Panc1 (cell line): ENCODE measurements around the gene OR51I2. TPM values are rescaled to one million over a fixed set of nuclear protein-coding genes. Genes with fewer than 3 reads are reported as not detected.

Source experiments
- ATAC-seq: fragments of 200-7000 bp; cut with Tn5 transposase; 2 replicates; pipeline ENCODE4 v1.9.1; 2020; ENCODE audit warnings: mild to moderate bottlenecking, moderate library complexity
- BruUV-seq: library from RNA; stranded (reverse); fragments of 400-500 nt; replicated peaks from 2 replicates; lab custom pipeline; 2021; lab: Mats Ljungman, UMichigan
- CTCF ChIA-PET: fragments of 300-600 bp; sonication (Branson Sonifier 250); formaldehyde crosslinking; loops from one replicate; lab custom pipeline; 2022; ENCODE audit warnings: antibody characterized with exemption; lab: Charles Lee
- POLR2A ChIA-PET: fragments of 300-600 bp; sonication (Branson Sonifier 250); formaldehyde crosslinking; loops from one replicate; lab custom pipeline; 2022; ENCODE audit warnings: antibody characterized with exemption; lab: Charles Lee
- DNase-seq: peaks from one replicate; pipeline ENCODE4 v3.0.0-alpha.2; 2010; ENCODE audit warnings: low read depth, low spot score
- H3K27ac ChIP-seq: 2 replicates; pipeline ENCODE4 v1.5.1; 2011; ENCODE audit warnings: mild to moderate bottlenecking, low read length, inconsistent platforms
- H3K27me3 ChIP-seq: fragments of 200-500 bp; sonication (Bioruptor generic); 2 replicates; pipeline ENCODE4 v1.6.0; 2014; ENCODE audit warnings: low read length, inconsistent platforms; ENCODE audit not compliant: control insufficient read depth, insufficient read depth
- H3K36me3 ChIP-seq: fragments of 200-500 bp; sonication (Bioruptor generic); 2 replicates; pipeline ENCODE4 v1.5.1; 2014; ENCODE audit warnings: inconsistent platforms, mild to moderate bottlenecking, low read length, moderate library complexity; ENCODE audit not compliant: control insufficient read depth, insufficient read depth
- H3K4me1 ChIP-seq: 2 replicates; pipeline ENCODE4 v1.5.1; 2011; ENCODE audit warnings: inconsistent platforms, mild to moderate bottlenecking, low read length, moderate library complexity; ENCODE audit not compliant: control insufficient read depth, insufficient read depth
- H3K4me3 ChIP-seq, 2 experiments: 2 replicates each; pipeline ENCODE4 v1.5.1; 2011 to 2012; ENCODE audit warnings: low read depth in 2 of 2, low read length in 2 of 2, mild to moderate bottlenecking in 2 of 2, inconsistent platforms in 1 of 2, moderate library complexity in 1 of 2
- H3K9me3 ChIP-seq: fragments of 200-500 bp; sonication (Bioruptor generic); 2 replicates; pipeline ENCODE4 v1.5.1; 2014; ENCODE audit warnings: low read depth, mild to moderate bottlenecking, inconsistent platforms, low read length, moderate library complexity; ENCODE audit not compliant: control insufficient read depth, insufficient read depth
- POLR2AphosphoS5 ChIP-seq: IDR thresholded peaks from 2 replicates; pipeline ENCODE4 v1.6.1; 2012; ENCODE audit warnings: mild to moderate bottlenecking, low read depth, low read length, moderate library complexity
- SIN3A ChIP-seq: IDR thresholded peaks from 2 replicates; pipeline ENCODE4 v1.6.1; 2012; ENCODE audit warnings: low read depth, mild to moderate bottlenecking, low read length, moderate library complexity, borderline replicate concordance; ENCODE audit not compliant: insufficient read depth
- TCF7L2 ChIP-seq: IDR thresholded peaks from 2 replicates; pipeline ENCODE4 v1.6.1; 2011; ENCODE audit warnings: mild to moderate bottlenecking, low read depth, low read length, inconsistent platforms
- in situ Hi-C: cut with HindIII; loops from 2 replicates; pipeline ENCODE4 v1.10.0; 2016; ENCODE audit warnings: low sequenced_read_pairs, low pct_unique_long_range_greater_than_20kb
- intact Hi-C: fragments of 100-400 bp; cut with micrococcal nuclease; formaldehyde crosslinking; loops from one replicate; pipeline ENCODE4 v1.10.0; 2022; ENCODE audit not compliant: unreplicated experiment
- total RNA-seq: library from RNA; stranded (reverse); gene quantifications from one replicate; pipeline ENCODE4 v1.2.1, GENCODE V29; 2021; ENCODE audit not compliant: unreplicated experiment
- TF ChIP-seq, protein P1 (sequence below): fragments of 450-650 bp; IDR thresholded peaks from 2 replicates; pipeline ENCODE4 v1.5.1; 2017; ENCODE audit warnings: mild to moderate bottlenecking
- TF ChIP-seq, protein P2 (sequence below), 2 experiments: IDR thresholded peaks; 2 replicates each; pipeline ENCODE4 v1.6.1; 2011 to 2012; ENCODE audit warnings: low read depth in 2 of 2, control low read depth in 1 of 2, low read length in 1 of 2, mild to moderate bottlenecking in 1 of 2, moderate library complexity in 1 of 2; ENCODE audit not compliant: insufficient read depth in 1 of 2

OR51I2 gene
- total RNA-seq, 1 experiment from 2014 or later: not detected

DNA sequence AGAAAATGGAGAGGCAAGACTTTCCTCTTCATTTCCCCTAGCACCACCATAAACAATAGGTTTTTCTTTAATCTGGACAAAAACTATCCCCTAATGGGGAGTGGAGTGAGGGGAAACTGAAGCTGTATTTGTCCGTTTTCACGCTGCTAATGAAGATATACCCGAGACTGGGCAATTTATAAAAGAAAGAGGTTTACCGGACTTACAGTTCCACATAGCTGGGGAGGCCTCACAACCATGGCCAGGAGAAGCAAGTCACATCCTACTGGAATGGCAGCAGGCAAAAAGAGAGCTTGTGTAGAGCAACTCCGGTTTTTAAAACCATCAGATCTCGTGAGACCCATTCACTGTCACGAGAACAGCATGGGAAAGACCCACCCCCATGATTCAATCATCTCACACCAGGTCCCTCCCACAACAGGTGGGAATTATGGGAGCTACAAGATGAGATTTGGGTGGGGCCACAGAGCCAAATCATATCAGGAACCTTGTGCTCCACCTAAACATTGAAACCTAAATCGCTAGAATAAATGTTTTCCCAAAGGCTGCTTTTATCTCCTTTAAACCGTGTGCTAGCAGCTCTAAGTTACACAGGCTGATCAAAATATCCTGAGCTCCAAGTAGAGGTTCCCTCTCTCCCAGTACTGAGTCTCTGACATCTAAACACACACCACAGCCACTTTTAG is 56.4 kb downstream of the OR51I2 start:
- TF ChIP-seq, protein P1, sequence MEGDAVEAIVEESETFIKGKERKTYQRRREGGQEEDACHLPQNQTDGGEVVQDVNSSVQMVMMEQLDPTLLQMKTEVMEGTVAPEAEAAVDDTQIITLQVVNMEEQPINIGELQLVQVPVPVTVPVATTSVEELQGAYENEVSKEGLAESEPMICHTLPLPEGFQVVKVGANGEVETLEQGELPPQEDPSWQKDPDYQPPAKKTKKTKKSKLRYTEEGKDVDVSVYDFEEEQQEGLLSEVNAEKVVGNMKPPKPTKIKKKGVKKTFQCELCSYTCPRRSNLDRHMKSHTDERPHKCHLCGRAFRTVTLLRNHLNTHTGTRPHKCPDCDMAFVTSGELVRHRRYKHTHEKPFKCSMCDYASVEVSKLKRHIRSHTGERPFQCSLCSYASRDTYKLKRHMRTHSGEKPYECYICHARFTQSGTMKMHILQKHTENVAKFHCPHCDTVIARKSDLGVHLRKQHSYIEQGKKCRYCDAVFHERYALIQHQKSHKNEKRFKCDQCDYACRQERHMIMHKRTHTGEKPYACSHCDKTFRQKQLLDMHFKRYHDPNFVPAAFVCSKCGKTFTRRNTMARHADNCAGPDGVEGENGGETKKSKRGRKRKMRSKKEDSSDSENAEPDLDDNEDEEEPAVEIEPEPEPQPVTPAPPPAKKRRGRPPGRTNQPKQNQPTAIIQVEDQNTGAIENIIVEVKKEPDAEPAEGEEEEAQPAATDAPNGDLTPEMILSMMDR: no peak
- TF ChIP-seq POLR2AphosphoS5 (no peak), TCF7L2 (no peak), SIN3A (no peak)
- TF ChIP-seq, protein P2, sequence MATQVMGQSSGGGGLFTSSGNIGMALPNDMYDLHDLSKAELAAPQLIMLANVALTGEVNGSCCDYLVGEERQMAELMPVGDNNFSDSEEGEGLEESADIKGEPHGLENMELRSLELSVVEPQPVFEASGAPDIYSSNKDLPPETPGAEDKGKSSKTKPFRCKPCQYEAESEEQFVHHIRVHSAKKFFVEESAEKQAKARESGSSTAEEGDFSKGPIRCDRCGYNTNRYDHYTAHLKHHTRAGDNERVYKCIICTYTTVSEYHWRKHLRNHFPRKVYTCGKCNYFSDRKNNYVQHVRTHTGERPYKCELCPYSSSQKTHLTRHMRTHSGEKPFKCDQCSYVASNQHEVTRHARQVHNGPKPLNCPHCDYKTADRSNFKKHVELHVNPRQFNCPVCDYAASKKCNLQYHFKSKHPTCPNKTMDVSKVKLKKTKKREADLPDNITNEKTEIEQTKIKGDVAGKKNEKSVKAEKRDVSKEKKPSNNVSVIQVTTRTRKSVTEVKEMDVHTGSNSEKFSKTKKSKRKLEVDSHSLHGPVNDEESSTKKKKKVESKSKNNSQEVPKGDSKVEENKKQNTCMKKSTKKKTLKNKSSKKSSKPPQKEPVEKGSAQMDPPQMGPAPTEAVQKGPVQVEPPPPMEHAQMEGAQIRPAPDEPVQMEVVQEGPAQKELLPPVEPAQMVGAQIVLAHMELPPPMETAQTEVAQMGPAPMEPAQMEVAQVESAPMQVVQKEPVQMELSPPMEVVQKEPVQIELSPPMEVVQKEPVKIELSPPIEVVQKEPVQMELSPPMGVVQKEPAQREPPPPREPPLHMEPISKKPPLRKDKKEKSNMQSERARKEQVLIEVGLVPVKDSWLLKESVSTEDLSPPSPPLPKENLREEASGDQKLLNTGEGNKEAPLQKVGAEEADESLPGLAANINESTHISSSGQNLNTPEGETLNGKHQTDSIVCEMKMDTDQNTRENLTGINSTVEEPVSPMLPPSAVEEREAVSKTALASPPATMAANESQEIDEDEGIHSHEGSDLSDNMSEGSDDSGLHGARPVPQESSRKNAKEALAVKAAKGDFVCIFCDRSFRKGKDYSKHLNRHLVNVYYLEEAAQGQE (IDR thresholded peaks at IDR 0.05; ENCODE audit: insufficient read depth in 1 of 2, low read depth in 2 of 2, low read length in 1 of 2): no peak
- no peak for ATAC-seq
- Histone ChIP-seq H3K9me3 (no peaks in the 10 kb centered on the region), H3K4me1 (no peaks in the 10 kb centered on the region), H3K4me3 (no peak overlapping the region), H3K27me3 (0 out of 2 replicates have a peak, but pooled peaks cover 2% of the 10 kb centered on the region), H3K36me3 (no peaks in the 10 kb centered on the region; the same call in 1 of the 2 replicates), H3K27ac (no peak overlapping the region)
- POLR2A ChIA-PET: no interaction called here
- CTCF ChIA-PET: no interaction called here
- in situ Hi-C loops (no loop called here), intact Hi-C loops (no loop called here)
- BruUV-seq: no TSS peak
- DNase-seq: no peak

Other genes with a start within 250 kb of the OR51I2 start
- not detected for gene OR51V1, start 248.6 kb upstream of the OR51I2 start, total RNA-seq
- 0.72 TPM for gene HBB, start 222.3 kb upstream of the OR51I2 start, total RNA-seq
- gene HBD, start 214.8 kb upstream of the OR51I2 start, total RNA-seq: not detected
- 2.3 TPM for gene HBG1, start 199.5 kb upstream of the OR51I2 start, total RNA-seq
- 6.5 TPM for gene HBG2, start 194.5 kb upstream of the OR51I2 start, total RNA-seq
- 3.2 TPM for gene HBE1, start 179.4 kb upstream of the OR51I2 start, total RNA-seq
- gene OR51B4, start 147.4 kb upstream of the OR51I2 start, total RNA-seq: not detected
- gene OR51B2, start 125.0 kb upstream of the OR51I2 start, total RNA-seq: not detected
- not detected for gene OR51B5, start 105.8 kb upstream of the OR51I2 start, total RNA-seq
- gene OR51B6, start 97.8 kb upstream of the OR51I2 start, total RNA-seq: not detected
- gene OR51M1, start 65.5 kb upstream of the OR51I2 start, total RNA-seq: not detected
- gene OR51Q1, start 27.2 kb upstream of the OR51I2 start, total RNA-seq: not detected
- gene OR51I1, start 7.8 kb upstream of the OR51I2 start, total RNA-seq: not detected
- not detected for gene OR52D1, start 39.4 kb downstream of the OR51I2 start, total RNA-seq
- not detected for gene UBQLN3, start 60.6 kb downstream of the OR51I2 start, total RNA-seq
- gene UBQLNL, start 67.4 kb downstream of the OR51I2 start, total RNA-seq: 0.72 TPM
- gene OR52H1, start 99.2 kb downstream of the OR51I2 start, total RNA-seq: 0.15 TPM
- not detected for gene OR52B6, start 131.6 kb downstream of the OR51I2 start, total RNA-seq
- 53.8 TPM for gene TRIM6, start 147.3 kb downstream of the OR51I2 start, total RNA-seq
- gene TRIM34, start 175.7 kb downstream of the OR51I2 start, total RNA-seq: 1.5 TPM
- gene TRIM5, start 235.8 kb downstream of the OR51I2 start, total RNA-seq: 56.1 TPM
- 1.4 TPM for gene TRIM22, start 240.5 kb downstream of the OR51I2 start, total RNA-seq